GM19463 (cell line): ENCODE data around the gene TRAPPC10.
A peak's percentile ranks its signal among the peaks of the same experiment; 100 is the strongest.
"Not testable (repeated sequence)": the region's sequence is repeated elsewhere in the genome, so short reads cannot be mapped to it uniquely, and the experiment has no call there.

ENCODE experiments used
- ATAC-seq: cut with Tn5 transposase; IDR thresholded peaks from one replicate; pipeline ENCODE4 v1.9.1; 2021; ENCODE audit warnings: mild to moderate bottlenecking, moderate library complexity; ENCODE audit not compliant: unreplicated experiment

TRAPPC10 gene

DNA sequence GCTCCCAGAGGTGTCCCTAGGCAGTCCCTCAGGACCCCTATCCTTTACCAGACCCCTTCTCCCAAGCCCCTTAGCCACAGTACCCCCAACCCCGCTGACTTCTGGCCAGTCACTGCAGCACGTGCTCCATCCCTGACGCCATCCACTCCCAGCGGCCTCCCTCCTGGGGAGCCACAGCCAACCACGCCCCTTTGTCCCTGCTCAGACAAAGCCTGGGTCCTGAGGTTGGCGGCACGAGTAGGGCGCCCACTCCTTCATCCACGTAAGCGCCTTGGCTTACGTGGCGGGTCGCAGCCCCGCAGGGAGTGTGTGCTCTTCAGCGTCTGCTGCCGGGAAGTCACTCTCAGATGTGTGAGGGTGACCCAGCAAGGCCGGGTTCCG, 128.4 kb downstream of the TRAPPC10 start:
- not testable (repeated sequence) for ATAC-seq

DNA sequence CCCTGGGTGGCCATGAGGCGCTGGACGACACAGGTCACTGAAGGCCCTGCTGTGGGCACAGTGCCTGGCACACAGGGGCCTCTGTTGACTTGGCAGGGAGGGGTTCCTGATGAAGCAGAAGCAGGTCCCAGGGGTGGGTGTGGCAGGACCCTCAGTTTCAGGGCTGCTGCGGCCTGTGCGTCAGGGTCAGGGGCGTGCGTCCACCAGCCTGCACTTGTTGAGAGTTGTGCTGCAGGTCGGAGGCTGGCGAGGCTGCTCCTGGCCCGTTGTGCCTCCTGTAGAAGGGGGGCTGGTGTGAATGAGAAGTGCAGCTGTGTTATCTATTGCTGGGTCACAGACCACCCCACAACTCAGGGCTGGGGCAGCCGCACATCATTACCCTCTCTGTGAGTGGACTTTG, 130.4 kb downstream of the TRAPPC10 start:
- not testable (repeated sequence) for ATAC-seq

DNA sequence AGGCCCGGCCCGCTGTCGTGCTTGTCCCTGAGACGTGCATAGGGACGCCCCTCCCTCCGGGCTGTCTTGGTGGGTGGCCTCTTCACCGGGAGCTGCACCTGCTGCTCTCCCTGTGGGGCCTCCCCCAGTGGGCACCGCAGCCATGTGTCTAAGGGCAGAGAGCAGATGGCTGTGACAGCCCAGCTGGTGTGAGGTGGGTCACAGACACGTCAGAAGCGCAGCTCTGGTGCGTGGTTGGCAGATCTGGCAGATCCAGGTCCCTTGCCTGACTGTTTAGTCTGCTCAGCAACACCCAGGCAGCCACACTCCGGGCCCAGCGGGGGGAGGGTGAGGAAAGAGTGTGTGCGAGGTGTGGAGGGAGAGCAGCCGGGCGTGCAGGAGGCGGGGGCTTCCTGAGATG, 131.3 kb downstream of the TRAPPC10 start:
- peak; percentile 60 for ATAC-seq

DNA sequence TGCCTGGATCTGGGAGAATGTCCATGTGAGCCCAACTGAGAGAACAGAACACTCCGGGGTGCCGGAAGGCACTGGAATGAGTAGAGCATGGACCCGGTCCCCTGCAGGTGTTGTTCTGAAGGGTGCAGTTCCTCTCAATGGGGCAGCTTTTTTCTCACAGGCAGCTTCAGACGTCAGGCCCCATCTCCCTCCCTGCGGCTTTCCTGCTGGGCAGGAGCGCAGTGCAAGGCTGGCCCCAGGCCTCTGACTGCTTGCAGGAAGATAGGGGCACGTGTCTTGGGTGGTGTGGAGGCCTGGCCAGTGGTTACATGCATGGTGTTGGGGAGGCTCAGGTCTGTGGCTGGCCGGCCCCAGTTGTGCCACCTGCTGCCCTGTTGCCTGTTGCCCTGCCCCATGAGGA, 131.9 kb downstream of the TRAPPC10 start:
- ATAC-seq, result not testable (repeated sequence)

DNA sequence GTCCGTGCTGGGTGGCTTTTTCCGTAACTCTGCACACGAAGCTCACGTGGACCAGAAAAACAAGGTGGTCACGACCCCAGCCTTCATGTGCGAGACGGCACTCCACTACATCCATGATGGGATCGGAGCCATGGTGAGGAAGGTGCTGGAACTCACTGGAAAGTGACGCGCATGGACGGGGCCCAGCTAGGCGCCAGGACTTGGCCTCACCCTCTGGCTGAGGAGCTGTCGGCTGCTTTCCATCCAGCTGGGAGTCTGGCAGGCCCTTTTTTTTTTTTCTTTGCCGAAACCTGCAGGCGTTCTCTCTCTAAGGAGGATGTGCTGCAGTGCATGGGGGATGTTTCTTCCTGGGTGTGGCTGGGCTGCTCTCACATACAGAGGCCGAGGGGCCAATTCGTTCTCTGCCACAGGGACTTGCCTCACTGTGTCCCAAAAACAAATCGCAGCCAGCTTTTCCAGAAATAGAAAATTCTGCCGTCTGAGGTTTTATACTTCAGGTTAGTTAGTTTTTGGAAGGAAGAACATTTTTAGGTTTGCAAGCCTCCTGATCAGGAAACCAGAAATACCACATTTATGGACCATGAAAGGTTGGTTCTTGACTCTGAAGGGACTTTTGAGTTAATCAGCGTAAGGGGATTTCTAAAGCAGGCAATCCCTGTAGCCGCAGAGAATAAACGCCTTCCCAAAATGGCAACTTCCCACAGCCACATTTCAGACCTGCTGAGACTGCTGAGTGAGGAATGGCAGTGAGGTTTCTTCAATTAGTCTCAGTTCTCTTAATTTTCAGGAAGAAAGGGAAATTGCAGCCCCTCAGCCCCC, 132.9 kb downstream of the TRAPPC10 start:
- not testable (repeated sequence) for ATAC-seq

DNA sequence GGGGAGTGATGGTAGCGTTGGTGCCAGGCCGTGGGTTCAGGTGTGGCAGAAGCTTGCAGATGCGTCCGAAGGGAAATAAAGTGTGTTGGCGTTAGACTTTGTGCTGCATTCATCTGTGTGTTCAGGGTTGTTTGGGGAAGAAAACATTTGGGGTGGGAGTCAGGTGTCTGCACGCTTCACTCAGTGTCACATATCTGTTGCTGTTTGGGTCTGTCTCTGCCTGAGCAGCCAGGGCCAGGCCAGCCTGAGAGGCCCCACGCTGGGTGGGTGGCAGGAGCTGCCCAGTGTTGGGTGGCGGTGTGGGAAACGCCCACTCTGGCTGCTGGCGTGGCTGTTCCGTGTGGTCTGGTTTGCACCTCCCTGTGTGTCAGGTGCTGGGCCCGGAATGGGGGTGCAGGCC, 133.5 kb downstream of the TRAPPC10 start:
- ATAC-seq, result not testable (repeated sequence)

DNA sequence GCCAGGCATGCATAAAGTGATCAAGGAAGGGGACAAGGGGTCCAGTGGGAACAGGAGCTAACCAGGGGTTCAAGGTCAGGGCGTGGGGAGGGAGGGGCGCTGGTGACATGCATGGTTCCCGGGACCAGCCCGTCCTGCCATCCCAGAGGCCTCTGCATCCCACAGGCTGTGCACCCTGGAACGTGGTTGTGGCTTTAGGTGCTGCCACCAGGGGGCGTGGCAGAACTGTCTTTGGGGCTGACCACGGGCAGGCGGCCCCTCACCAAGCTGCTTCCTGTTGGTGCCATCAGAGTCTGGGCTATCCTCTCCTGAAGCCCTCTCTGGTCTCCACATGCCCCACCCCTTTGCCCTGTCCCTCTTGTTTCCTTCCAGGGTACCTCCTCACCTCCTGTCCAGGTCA, 135.0 kb downstream of the TRAPPC10 start:
- ATAC-seq, result not testable (repeated sequence)

DNA sequence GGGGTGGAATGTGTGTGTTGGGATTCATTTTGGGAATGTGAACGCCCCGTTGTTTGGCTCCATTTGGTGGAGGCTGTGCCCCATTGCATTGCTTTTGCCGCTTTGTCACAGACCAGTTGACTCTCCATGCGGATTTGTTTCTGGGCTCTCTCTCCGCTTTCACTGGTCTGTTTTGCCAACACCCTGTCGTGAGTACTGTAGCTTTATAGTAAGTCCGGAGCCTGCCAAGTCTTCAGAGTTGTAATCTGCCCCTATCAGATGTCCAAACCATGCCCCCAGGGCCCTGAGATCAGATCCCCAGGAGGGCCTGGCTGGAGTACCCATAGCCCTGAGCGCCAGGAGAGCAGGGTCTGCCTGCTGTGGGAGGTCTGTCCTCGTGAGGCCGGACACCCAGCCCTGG, 138.1 kb downstream of the TRAPPC10 start:
- not testable (repeated sequence) for ATAC-seq

DNA sequence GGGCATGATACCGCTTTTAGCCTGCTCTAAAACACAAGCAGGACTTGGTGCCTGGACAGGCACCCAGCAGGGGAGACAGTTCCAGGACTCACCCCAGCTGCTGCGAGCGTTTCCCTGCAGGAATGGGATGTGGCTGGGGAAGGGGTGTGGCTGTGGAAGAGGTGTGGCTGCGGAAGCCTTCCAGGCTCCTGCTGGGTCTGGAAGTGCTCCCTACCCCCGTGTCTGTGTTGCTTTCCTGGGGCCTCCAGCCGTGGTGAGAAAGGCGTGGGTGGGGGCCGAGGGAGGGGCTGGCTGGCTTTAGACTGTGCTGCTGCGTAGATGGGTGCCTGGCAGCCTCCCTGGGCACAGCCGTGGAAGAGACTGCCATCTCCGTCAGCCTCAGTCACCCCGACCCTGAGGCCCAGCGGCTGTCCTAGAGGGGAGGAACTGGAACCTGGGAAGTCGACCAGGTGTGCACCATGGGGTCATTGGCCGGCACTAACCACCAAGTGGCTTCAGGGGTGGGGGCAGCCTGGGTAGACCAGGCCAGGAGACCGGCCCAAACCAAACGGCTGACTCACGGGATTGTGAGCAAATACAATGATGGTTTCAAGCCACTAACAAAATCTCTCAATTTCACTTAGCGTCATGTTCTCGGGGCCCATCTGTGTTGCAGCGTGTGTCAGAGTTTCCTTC, 141.2 kb downstream of the TRAPPC10 start:
- ATAC-seq, result not testable (repeated sequence)

DNA sequence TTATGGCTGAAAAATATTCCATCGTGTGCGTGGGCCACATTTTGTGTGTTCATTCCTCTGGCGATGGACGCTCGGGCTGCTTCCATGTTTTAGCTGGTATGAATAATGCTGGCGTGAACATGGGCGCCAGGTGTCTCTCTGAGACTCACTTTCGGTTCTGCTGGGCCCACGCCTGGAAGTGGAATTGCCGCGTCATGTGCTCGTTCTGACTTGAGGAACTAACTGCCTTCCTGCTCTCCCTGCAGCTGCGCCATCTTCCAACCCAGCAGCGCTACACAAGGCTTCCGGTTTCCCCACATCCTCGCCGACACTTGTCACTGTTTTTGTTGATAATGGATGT, 141.8 kb downstream of the TRAPPC10 start:
- not testable (repeated sequence) for ATAC-seq

DNA sequence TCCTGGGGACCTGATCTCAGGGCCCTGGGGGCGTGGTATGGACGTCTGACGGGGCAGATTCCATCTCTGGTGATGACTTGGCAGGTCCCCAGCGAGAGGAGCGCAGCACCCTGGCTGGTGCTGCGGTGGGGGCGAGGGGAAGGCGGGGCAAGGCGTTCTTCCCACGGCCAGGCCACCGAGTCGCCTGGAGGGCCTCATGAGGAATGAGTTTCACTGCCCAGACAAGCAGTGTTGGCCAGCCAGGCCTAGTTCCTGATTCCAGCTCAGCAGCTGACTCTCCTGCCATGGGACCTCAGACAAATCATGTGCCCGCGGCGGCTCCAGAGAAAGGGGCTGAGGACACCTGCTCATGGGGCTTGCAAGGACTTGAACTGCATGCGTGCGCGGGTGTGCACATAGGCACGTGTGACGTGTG, 142.7 kb downstream of the TRAPPC10 start:
- ATAC-seq, result not testable (repeated sequence)

DNA sequence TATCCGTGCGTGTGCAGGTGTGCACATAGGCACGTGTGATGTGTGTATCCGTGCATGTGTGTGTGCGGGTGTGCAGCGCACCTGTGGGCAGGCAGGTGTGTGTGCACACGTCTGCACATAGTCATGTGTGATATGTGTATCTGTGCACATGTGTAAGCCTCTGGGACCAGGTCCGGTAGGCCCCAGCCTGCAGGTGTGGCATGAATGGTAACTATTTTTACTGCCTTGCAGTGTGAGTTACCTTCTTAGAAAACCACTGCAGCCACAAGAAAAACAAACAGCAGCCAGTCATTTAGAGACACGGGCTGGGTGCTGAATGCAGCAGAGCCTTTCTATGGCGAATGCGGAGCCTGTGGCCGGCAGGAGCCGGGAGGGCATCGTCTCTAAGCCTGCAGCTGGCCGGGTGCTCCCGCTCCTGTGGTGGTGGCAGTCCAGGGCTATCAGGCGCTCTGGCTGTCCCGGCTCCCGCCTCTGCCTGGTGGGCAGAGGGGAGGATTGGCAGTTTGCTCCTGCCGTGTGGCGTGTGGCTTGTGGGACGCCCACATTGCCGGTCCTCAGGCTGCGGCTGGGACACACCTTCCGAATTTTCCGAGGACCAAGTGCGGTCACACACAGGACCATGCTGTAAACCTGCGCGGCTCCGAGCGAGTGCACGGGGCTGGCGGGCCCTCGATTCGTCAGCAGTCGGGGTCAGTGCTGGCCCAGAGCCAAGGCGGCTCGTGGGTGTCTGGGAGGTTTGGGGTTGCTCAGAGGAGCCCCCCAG, 143.3 kb downstream of the TRAPPC10 start:
- not testable (repeated sequence) for ATAC-seq

DNA sequence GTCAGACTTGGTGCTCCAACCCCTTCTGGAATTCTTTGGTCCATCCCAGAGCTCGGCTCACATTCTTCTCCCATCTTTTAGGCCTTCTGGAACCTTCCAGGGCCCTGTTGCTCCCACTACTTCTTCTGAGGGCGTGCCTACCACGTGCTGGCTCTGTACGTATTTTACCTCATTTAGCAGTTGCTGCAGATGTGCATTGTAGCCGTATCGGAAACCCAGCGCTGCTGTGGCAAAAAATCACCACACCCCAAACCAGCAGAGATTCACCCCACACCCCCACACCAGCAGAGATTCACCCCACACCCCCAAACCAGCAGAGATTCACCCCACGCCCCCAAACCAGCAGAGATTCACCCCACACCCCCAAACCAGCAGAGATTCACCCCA, 143.9 kb downstream of the TRAPPC10 start:
- ATAC-seq, result not testable (repeated sequence)
